HG03135 (cell line): ENCODE data around the gene UBE2V1.

ENCODE experiments used
- ATAC-seq: cut with Tn5 transposase; IDR thresholded peaks from one replicate; pipeline ENCODE4 v1.9.1; 2021; ENCODE audit warnings: mild to moderate bottlenecking, moderate library complexity; ENCODE audit not compliant: unreplicated experiment

The UBE2V1 gene

DNA sequence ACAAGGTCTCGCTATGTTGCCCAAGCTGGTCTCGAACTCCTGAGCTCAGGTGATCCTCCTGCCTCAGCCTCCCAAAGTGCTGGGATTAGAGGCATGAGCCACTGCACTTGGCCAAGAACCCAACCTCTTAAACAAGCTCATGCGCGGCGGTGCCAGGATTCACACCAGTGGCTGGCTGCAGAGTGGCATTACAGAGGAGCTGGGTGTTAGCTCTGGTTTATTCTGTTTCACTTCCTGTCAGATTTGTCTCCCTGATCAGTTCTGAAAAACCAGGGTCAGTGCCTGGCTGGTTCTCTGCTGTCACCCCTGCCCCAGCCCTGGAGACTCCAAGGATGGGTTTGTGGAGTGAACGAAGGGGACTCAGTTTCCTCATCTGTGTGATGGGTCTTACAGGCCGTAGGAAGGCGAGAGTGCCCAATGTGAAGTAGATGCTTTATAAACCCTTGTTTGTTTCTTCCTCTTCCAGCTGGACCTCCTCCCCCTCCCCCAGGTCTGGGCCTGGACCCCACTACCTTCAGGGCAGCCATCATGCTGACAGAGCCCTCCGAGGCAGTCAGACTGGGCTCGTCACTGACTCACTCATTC, 63.4 kb downstream of the UBE2V1 start:
- no peak for ATAC-seq

DNA sequence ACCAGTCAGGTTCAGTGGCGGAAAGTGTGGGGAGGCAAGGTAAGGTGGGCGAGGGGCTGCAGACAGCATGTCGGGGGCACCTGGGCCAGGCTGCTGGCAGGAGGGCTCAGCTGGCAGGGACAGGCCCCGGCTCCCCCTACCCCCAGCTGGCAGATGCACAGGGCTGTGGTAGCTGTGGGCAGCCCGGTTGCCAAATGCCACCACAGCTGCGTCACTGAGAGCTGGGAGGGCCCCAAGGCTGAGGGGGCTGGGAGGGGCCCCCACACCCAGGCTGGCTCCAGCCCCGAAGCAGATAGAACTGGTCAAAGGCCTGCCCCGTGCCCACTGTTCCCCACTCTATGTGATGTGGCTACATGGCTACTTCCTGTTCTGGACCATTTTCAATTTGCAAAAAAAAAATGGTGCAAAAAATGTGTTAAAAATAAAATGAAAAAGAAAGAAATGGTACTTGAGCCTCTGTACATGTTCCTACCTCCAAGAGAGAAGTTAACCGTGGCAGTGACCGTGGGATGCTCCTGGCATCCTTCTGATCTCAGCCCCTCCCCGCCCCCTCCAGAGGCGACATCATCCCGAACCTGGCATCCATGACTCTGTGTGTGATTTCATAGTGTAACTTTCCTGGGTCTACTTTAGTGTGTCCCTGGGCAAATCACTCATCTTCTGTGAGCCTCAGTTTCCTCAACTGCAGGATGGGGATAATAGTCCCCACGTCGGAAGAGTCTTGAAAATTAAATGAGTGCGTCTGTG, 64.4 kb downstream of the UBE2V1 start:
- ATAC-seq, result no peak

DNA sequence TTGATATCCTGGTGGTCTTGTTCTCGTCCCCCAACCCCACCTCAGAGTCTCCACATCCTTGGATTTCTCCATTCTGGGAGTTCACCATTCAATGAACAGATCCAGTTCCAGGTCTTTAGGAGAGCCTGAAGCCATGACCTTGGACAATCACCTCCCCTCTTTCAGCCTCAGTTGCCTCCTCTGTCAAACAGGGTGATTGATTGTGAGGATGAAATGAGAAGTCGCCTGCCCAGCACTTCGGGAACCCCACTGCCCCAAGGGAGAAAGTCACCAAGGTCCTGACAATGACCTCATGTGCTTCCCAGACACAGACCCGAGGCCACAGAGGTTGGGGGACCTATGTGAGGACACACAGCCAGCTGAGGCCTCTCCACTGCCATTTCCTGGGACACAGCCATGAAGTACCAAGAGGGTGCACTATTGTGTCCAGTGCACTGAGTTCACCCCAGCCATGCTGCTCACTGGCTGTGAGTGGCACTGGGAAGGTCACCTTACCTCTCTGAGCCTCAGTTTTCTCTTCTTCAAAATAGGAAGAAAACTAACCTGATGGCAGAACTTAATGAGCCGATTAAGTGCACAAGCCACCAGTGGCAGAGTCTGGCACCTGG, 68.5 kb downstream of the UBE2V1 start:
- ATAC-seq, result no peak

DNA sequence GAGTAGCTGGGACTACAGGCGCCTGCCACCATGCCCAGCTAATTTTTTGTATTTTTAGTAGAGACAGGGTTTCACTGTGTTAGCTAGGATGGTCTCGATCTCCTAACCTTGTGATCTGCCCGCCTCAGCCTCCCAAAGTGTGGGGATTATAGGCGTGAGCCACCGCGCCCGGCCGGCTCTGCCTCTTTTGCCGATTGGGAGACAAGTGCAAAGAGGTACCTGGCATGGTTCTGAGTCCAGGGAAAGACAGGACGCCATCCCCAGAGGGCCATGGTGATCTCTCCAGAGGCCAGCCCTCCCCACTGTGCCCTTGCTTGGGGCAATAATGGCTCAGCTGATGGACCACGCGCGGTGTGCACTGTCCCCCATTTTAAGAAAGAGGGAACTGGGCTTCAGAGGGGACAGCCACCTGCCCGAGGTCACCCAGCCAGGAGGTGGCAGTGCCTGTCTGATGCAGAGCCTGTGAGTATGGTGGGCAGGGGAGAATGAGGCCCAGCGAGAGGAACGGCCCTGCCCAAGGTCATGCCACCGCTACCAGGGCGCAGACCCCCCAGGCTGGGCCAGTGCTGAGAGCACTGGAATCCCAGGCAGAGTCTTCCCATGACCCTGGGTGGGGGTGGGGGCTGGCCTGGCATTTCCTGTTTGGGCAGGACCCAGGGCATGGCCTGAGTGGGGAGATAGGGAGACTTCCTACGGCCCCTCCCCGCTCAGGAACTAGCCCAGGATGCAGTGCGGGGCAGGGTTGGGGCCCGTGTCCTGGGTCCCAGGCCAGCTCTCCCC, 69.2 kb downstream of the UBE2V1 start:
- ATAC-seq, result no peak

DNA sequence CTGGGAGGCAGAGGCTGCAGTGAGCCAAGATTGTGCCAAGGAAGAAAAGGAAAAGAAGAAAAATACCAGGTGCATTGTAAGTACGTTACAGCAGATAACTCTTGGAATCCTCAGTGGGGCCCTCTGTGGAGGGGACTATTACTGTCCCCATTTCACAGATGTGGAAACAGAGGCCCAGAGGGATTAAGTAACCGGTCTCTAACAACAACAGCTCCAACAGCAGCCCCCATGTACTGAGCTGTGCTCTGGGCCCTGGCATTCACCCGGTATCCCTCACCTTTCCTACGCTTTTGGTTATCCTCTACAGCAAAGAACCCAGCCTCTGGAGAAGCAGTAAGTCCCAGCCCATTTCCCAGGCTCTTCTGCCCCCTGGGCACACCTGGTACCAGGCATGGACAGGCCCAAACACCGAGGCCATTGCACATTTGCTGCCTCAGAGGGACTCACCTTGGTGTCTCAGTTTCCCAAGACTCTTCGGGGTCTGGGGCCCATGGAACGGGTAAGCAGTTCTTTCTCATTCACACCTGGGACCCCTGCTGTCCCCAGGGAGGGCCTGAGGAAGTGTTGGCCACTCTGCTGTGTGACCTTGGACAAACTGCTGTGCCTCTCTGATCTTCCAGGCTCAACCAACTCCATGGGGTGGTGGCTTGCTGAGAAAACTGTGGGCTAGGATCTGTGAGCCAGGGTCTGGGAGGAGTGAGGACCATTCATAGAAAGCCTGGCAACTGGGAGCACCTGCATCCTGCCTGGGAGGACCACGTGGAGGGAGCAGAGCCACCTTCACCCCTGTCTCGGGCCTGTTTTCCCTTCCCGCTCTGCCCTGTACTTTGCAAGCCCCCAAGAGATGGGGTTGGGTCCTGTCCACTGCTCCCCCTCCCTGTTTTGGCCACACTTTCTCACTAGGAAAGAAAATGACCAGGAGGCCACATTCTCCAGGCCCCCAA, 70.3 kb downstream of the UBE2V1 start:
- ATAC-seq, result no peak

DNA sequence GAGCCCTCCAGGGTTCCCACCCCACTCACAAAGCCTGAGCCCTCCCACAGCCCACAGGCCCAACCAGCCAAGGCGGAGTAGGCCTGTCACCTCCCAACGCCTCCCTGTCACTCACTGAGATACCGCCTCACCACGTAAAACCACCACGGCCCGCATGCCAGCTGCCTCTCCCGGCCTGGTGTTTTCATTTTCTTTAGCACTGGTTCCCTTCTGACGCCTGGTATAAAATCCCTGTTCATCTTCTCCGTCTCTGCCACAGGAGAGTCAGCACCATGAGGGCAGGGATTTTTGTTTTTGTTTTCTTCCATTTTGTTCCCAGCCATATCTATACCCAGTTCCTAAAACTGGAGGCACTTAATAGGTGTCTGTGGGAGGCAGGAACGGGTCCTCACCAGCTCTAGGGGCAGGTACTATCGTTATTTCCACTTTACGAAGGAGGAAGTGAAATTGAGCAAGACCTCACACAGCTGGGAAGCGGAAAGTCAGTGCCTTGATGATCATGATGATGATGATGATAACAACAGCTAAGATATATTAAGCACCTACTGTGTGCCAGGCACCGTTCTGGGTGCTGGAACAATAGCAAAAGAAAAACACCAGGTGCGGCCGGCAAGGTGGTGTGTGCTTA, 71.6 kb downstream of the UBE2V1 start:
- ATAC-seq, result no peak

DNA sequence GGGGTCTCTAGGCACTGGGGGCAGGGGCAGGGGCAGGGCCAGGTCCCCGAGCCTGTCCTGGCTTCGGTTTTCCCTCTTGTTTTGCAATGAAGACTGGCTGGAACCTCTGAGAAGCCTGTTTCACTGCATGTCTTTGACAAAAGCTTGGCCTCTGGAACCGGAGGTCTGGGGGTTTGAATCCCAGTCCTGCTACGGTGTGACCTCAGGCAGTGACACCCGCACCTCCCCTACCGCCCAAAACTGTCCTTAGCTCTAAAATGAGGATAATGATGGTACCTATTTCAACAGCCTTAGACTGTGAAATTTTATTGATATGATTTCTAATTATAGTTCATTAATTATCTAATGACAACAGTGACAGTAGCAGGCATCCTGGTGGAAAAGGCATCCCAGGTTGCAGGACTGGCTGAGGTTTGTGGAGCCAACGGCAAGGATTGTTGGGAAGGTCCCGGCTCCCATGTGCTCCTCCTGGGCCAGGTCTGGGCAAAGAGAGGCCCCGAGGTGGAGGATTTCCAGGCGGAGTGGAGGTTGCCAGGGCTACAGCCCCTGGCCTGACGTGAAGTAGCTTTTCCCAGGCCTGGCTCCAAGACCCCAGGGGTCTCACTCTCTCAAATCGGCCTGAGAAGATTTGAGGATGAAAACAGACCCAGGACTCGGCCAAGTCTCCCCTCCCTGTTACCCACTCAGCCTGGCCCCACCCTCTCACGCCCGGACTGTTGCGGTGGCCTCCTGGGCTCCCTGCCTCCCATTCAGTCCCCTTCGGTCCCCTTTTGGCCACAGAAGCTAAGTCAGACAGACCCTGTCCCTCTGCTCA, 72.3 kb downstream of the UBE2V1 start:
- ATAC-seq, result no peak

DNA sequence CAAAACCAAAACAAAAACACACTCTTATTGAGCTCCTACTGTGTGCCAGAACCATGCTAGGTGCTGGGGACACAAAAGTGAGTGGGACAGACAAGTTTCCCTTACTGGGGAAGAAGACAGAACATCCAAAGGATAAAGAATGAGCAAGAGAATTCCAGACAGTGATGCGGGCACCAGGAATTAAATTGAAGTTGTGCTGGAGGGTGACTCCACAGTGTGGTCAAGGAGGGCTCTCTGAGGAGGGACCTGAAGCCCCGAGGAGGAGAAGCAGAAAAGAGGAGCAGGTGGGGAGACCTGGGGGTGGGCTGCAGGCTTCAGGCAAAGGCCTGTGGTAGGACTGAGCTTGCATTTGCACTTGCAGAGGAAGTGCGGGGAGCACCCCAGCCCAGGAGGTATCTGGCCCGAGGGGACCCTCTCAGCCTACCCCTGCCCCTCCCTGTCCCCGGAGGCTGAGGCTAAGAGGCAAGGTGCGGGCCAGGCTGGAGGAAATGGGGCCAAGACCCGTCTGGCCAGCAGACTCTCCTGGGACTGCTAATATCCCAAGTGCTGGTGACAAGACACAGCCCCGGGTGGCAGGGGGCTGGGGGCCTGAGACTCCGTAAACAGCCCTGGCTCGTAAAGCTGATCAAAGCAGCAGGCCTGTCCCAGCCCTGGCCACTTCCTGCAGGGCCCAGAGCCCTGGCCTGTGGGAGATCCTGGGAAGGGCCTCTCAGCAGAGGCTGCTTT, 73.1 kb downstream of the UBE2V1 start:
- ATAC-seq, result no peak

DNA sequence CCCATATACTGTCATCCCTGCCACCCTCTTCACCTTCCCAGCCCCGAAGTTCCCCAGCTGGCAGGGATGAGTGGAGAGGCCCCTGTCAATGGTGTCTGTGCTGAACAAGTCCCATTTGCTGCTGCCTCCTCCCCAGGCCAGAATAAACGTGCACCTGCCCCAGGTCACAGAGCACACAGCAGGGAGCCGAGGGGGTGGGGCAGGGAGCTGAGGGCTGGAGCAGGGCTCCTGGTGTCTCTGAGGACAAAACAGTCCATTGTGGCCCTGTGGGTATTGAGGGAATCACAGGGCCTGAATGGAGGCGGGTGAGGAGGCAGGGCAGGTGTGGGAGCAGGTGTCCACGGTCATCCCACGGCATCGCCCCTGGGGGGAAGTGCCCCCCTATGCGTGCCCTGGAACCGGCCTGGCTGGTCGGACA, 74.4 kb downstream of the UBE2V1 start:
- no peak for ATAC-seq

DNA sequence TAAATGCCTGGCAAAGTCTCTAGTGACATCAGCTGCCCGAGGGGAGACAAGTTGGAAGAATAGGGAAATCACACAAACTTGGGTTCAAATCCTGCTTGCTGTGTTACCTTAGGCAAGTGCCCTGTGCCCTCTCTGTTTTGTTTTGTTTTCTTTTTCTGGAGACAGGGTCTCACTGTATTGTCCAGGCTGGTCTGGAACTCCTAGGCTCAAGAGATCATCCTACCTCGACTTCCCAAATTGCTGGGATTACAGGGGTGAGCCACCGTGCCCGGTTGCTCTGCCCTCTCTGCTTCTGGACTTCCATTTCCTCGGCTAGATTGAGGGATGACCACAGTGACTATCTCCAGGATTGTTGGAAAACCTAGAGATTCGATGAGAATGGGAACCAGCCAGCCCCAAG, 74.8 kb downstream of the UBE2V1 start:
- no peak for ATAC-seq

DNA sequence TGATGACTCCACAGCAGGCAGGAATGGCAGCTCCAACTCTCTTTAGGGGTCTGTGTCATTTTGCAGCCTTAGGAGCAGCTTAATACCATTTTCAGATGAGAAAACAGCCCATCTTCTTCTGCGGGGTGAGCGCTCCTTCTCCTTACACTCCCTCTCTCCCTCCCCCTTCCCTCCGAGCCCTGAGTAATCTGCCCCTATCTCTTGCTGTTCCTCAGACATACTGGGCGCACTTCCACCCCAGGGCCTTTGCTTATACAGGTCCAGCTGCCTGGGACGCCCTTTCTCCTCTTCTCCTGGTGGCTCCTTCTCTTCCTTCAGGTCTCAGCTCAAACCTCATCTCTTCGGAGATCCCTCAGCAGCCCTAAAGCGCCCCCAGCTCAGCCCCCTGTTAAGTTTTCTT, 75.4 kb downstream of the UBE2V1 start:
- ATAC-seq, result no peak

DNA sequence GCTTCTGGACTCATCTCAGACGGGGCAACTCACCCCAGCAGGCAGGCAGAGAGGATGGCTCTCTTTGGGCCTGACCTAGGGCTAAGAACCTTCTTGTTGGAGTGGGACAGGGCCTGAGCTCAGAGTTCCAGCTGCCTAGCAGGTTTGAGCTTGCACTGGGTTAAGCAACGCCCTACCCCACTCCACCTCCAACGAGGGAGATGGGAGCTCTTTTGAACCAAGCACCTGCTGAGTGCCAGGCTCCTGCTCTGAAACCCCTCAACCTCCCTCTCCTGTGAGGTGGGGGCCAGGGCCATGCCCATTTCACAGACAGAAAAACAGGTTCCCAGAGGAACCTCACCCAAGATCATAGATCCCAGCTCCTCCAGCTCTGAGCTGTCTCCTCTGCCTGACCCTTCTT, 75.8 kb downstream of the UBE2V1 start:
- ATAC-seq, result no peak

DNA sequence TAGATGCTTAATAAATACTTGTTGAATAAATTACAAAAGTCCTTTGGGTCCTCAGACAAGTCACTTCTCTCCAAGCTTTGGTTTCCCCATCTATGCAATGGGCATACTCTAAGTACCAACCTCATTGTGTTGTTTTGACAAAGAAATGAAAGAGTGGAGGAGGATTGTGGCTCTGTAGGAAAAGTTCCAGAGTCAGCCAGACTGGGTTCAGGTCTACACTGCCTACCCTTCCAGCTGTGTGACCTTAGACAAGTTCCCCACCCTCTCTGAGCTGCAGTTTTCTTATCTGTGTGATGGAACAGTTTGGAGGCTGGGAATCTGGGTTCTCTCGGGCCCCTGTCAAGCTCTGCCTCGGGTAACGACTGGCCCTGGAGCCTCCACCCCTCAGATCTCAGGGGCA, 76.2 kb downstream of the UBE2V1 start:
- ATAC-seq, result no peak

DNA sequence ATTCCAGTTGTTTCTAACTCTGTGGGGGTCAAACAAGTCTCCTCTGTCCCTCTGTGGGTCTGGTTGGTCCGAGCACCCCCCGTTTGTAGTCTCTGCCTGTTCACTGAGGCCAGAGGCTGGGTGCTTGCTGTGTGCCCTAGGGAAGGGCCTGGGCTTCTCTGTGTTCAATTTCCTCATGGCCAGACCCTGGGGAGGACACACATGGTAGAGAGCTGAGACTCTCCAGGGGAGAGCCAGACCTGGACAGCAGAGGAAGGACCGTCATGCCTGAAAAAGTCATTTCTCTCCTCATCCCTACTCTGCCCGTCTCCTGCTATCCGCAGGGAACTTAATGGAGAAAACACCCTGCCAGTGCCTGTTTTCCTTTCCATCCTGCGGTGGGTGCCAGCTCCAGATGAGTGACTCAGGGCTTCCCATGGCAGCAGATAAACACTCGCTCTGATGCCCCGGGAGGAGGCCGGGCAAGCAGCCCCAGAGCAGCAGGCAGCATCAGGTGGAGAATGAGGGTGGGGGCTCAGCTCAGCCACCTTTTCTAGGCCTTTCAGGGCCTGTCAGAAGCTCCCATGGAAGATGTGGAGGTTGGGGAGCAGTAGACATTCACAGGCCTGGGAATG, 78.3 kb downstream of the UBE2V1 start:
- ATAC-seq, result no peak

DNA sequence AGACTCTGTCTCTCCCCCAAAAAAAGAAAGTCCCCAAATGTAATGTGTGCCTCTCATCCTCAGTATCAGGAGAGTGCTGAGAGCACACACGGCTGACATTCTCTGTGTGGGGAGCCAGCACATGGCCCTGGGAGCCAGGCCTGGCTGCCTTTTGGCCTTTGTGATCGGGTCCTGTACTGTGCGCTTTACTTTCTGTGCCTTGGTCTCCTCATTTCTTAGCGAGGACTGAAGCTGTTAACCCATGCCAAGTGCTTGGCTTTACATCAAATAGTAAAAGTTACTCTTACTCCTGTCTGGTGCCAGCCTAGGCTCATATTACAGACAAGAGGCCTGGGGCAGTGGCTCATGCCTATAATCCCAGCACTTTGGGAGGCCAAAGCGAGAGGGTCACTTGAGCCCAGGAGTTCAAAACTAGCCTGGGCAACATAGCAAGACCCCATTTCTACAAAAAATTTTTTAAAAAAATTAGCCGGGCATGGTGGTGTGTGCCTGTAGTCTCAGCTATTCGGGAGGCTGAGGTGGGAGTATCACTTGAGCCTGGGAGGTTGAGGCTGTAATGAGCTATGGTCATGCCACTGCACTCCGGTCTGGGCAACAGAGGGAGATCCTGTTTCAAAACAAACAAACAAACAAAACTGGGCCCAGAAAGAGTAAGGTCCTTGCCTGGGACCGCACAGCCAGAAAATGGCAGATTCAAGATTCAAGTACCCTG, 79.8 kb downstream of the UBE2V1 start:
- ATAC-seq, result no peak
